Neural cell (in vitro differentiated cells): ENCODE results near the gene ZBTB7B. TPM values are rescaled to one million over a fixed set of nuclear protein-coding genes. Genes with fewer than 3 reads are reported as not detected.

Source experiments
- H2AFZ ChIP-seq: fragments of 200-600, 300-800 bp; sonication (generic), shearing (Covaris generic); 2 replicates; pipeline ENCODE4 v1.6.0; 2014; ENCODE audit warnings: low read depth, mild to moderate bottlenecking, antibody characterized with exemption, low read length, moderate library complexity
- H3F3A ChIP-seq: fragments of 200-600 bp; shearing (Covaris generic); 2 replicates; pipeline ENCODE4 v1.6.1; 2016; ENCODE audit warnings: mild to moderate bottlenecking, moderate library complexity, mixed read lengths, antibody characterized with exemption, low read length; ENCODE audit not compliant: insufficient read depth, poor library complexity, severe bottlenecking
- H3K27ac ChIP-seq: fragments of 200-600, 300-800 bp; sonication (generic), shearing (Covaris generic); 2 replicates; pipeline ENCODE4 v1.5.1; 2014; ENCODE audit warnings: mild to moderate bottlenecking, low read length, moderate library complexity
- H3K27me3 ChIP-seq: fragments of 300-800, 200-600 bp; sonication (generic), shearing (Covaris generic); 2 replicates; pipeline ENCODE4 v1.6.0; 2014; ENCODE audit warnings: mild to moderate bottlenecking, low read depth, low read length, moderate library complexity; ENCODE audit not compliant: insufficient read depth
- H3K36me3 ChIP-seq: fragments of 300-800, 200-600 bp; sonication (generic), shearing (Covaris generic); 2 replicates; pipeline ENCODE4 v1.5.1; 2014; ENCODE audit warnings: mild to moderate bottlenecking, antibody characterized with exemption, low read length, moderate library complexity; ENCODE audit not compliant: insufficient read depth
- H3K4me2 ChIP-seq: fragments of 300-800, 200-600 bp; sonication (generic), shearing (Covaris generic); 2 replicates; pipeline ENCODE4 v1.6.0; 2014; ENCODE audit warnings: mild to moderate bottlenecking, low read length
- H3K4me3 ChIP-seq: fragments of 300-800, 200-600 bp; sonication (generic), shearing (Covaris generic); 2 replicates; pipeline ENCODE4 v1.5.1; 2014; ENCODE audit warnings: mild to moderate bottlenecking, low read length, moderate library complexity
- H3K79me2 ChIP-seq: fragments of 200-600 bp; shearing (Covaris generic); replicated peaks from 2 replicates; pipeline ENCODE4 v1.6.0; 2014; ENCODE audit warnings: mild to moderate bottlenecking, low read length, moderate library complexity; ENCODE audit not compliant: insufficient read depth
- H3K9ac ChIP-seq: fragments of 300-800, 200-600 bp; sonication (generic), shearing (Covaris generic); 2 replicates; pipeline ENCODE4 v1.6.1; 2016; ENCODE audit warnings: mild to moderate bottlenecking, low read length, mixed read lengths
- H3K9me2 ChIP-seq: fragments of 200-600 bp; shearing (Covaris generic); 2 replicates; pipeline ENCODE4 v1.6.1; 2016; ENCODE audit warnings: mild to moderate bottlenecking, low read length, mixed read lengths; ENCODE audit not compliant: insufficient read depth
- H3K9me3 ChIP-seq: fragments of 200-600, 300-800 bp; sonication (generic), shearing (Covaris generic); 2 replicates; pipeline ENCODE4 v1.6.1; 2016; ENCODE audit warnings: mild to moderate bottlenecking, mixed run types, low read length, moderate library complexity, mixed read lengths
- H4K20me1 ChIP-seq: fragments of 200-600 bp; shearing (Covaris generic); 2 replicates; pipeline ENCODE4 v1.6.1; 2016; ENCODE audit warnings: mild to moderate bottlenecking, mixed run types; ENCODE audit not compliant: insufficient read depth
- CTCF ChIP-seq: fragments of 450-650 bp; IDR thresholded peaks from 2 replicates; pipeline ENCODE4 v1.5.1; 2014; ENCODE audit warnings: antibody characterized with exemption, mild to moderate bottlenecking, moderate library complexity; ENCODE audit not compliant: poor library complexity, severe bottlenecking
- EP300 ChIP-seq: fragments of 450-650 bp; conservative IDR thresholded peaks from 2 replicates; pipeline ENCODE4 v1.6.1; 2014; ENCODE audit warnings: antibody characterized with exemption, mild to moderate bottlenecking, moderate library complexity; ENCODE audit not compliant: poor library complexity, severe bottlenecking
- EZH2 ChIP-seq: fragments of 200-600, 300-800 bp; shearing (Covaris generic), sonication (generic); IDR thresholded peaks from 2 replicates; pipeline ENCODE4 v1.6.1; 2014; ENCODE audit warnings: antibody characterized with exemption, low read length, borderline replicate concordance, mild to moderate bottlenecking; ENCODE audit not compliant: insufficient read depth, poor library complexity, severe bottlenecking
- MXI1 ChIP-seq: fragments of 450-650 bp; conservative IDR thresholded peaks from 2 replicates; pipeline ENCODE4 v1.6.1; 2014; ENCODE audit warnings: antibody characterized with exemption, mild to moderate bottlenecking; ENCODE audit not compliant: poor library complexity, severe bottlenecking
- POLR2AphosphoS5 ChIP-seq: IDR thresholded peaks from 2 replicates; pipeline ENCODE4 v1.6.1; 2012
- RAD21 ChIP-seq: fragments of 450-650 bp; conservative IDR thresholded peaks from 2 replicates; pipeline ENCODE4 v1.6.1; 2014; ENCODE audit warnings: antibody characterized with exemption, mild to moderate bottlenecking, moderate library complexity
- REST ChIP-seq: IDR thresholded peaks from 2 replicates; pipeline ENCODE4 v1.6.1; 2012; ENCODE audit warnings: borderline replicate concordance
- SMC3 ChIP-seq: fragments of 450-650 bp; conservative IDR thresholded peaks from 2 replicates; pipeline ENCODE4 v1.6.1; 2014; ENCODE audit warnings: antibody characterized with exemption, mild to moderate bottlenecking, moderate library complexity; ENCODE audit not compliant: poor library complexity
- TAF1 ChIP-seq: IDR thresholded peaks from 2 replicates; pipeline ENCODE4 v1.6.1; 2012; ENCODE audit warnings: low read depth
- polyA minus RNA-seq: library from RNA; depleted of rRNA, polyadenylated mRNA; stranded (reverse); fragments of >200 nt; gene quantifications from 2 replicates; pipeline ENCODE4 v1.2.3, GENCODE V29; 2014
- polyA plus RNA-seq: library from polyadenylated mRNA; depleted of rRNA; stranded (reverse); fragments of >200 nt; gene quantifications from 2 replicates; pipeline ENCODE4 v1.2.3, GENCODE V29; 2014

ZBTB7B gene
- polyA plus RNA-seq: 0.38 and 0.54 TPM in 2 replicates
- 0.24 and 0.46 TPM in 2 replicates for polyA minus RNA-seq

GRCh38 chr1:155002464-155003226 is at the start of gene ZBTB7B:
ZBTB7B (plus strand) TSS chr1:155002802; CDS start chr1:155014661, 11,859 bp downstream.
- H3K9ac ChIP-seq: peak within 1 kb of the TSS; percentile 66
- no peaks in the 10 kb centered on the region for H3K79me2 ChIP-seq
- peaks cover 3% of the 10 kb centered on the region for H3F3A ChIP-seq
- H2AFZ ChIP-seq: peak within 1 kb of the TSS; percentile 45
- TF ChIP-seq TAF1 (no peak), CTCF (no peak), EZH2 (no peak), EP300 (no peak), MXI1 (no peak), SMC3 (no peak), REST (no peak)
- H3K9me2 ChIP-seq: no peaks in the 10 kb centered on the region
- no peaks in the 10 kb centered on the region for H3K36me3 ChIP-seq
- no peaks in the 10 kb centered on the region for H4K20me1 ChIP-seq
- peak within 1 kb of the TSS; percentile 79 for H3K4me3 ChIP-seq
- H3K27me3 ChIP-seq: peaks cover 9% of the 10 kb centered on the region
- H3K27ac ChIP-seq: peak within 1 kb of the TSS; percentile 47
- no peaks in the 10 kb centered on the region for H3K9me3 ChIP-seq
- peak within 1 kb of the TSS; percentile 94 for H3K4me2 ChIP-seq

- TF ChIP-seq EZH2 (no peak), TAF1 (no peak), CTCF (no peak), REST (no peak), MXI1 (no peak), POLR2AphosphoS5 (no peak), SMC3 (no peak), RAD21 (no peak), EP300 (no peak)
- H3K27ac ChIP-seq: no peak overlapping the region
- H3K4me2 ChIP-seq: no peak overlapping the region
These were observed 49.0 kb upstream of the ZBTB7B start for GRCh38 chr1:154953611-154954038.

More at GRCh38 chr1:154953611-154954038, 49.0 kb upstream of the ZBTB7B start:
- Histone ChIP-seq H3K4me3 (no peak overlapping the region), H3K9me2 (no peaks in the 10 kb centered on the region), H3K36me3 (no peaks in the 10 kb centered on the region), H3F3A (peaks cover 8% of the 10 kb centered on the region), H3K9me3 (no peaks in the 10 kb centered on the region), H3K27me3 (no peaks in the 10 kb centered on the region), H2AFZ (no peak overlapping the region), H3K9ac (no peak overlapping the region), H3K79me2 (peaks cover 13% of the 10 kb centered on the region), H4K20me1 (no peaks in the 10 kb centered on the region)
